Islet precursor cell (in vitro differentiated cells): ENCODE data around the gene TOM1.

Experiments
- DNase-seq: peaks from one replicate; pipeline ENCODE4 v3.0.0-alpha.2; 2018

The TOM1 gene

GRCh38 chr22:35299673-35300499 lies at the start of gene TOM1:
TOM1 (plus strand) TSS chr22:35299894; CDS start chr22:35299929, 35 bp downstream.
- DNase-seq, result peak; percentile 99

- no peak for DNase-seq
These were observed 49.5 kb upstream of the TOM1 start for GRCh38 chr22:35250156-35250555.

- no peak for DNase-seq
These were observed 45.7 kb upstream of the TOM1 start for GRCh38 chr22:35253946-35254345.

- DNase-seq, result no peak
These were observed 42.7 kb upstream of the TOM1 start for GRCh38 chr22:35257002-35257320.

- peak; percentile 90 for DNase-seq
These were observed 42.1 kb upstream of the TOM1 start, which contains the start of gene HMGXB4 for GRCh38 chr22:35257321-35258190. HMGXB4 (plus strand) TSS chr22:35257493; CDS start chr22:35262391, 4,898 bp downstream.

- DNase-seq, result peak; percentile 67
These were observed 41.3 kb upstream of the TOM1 start for GRCh38 chr22:35258191-35258988.

GRCh38 chr22:35264986-35265385 lies 34.7 kb upstream of the TOM1 start:
- DNase-seq, result no peak

GRCh38 chr22:35266277-35266676 lies 33.4 kb upstream of the TOM1 start:
- no peak for DNase-seq

GRCh38 chr22:35269630-35270029 lies 30.1 kb upstream of the TOM1 start:
- DNase-seq, result no peak

- DNase-seq, result no peak
These were observed 25.4 kb upstream of the TOM1 start for GRCh38 chr22:35274154-35274871.

GRCh38 chr22:35275580-35275979 lies 24.1 kb upstream of the TOM1 start:
- DNase-seq, result no peak

- no peak for DNase-seq
These were observed 23.7 kb upstream of the TOM1 start for GRCh38 chr22:35276019-35276418.

- DNase-seq, result no peak
These were observed 11.6 kb upstream of the TOM1 start for GRCh38 chr22:35288116-35288515.

- no peak for DNase-seq
These were observed 6.9 kb upstream of the TOM1 start for GRCh38 chr22:35292786-35293185.

GRCh38 chr22:35296051-35296450 lies 3.6 kb upstream of the TOM1 start:
- no peak for DNase-seq

- DNase-seq, result no peak
These were observed 449 bp upstream of the TOM1 start for GRCh38 chr22:35299217-35299672.

- no peak for DNase-seq
These were observed 1.7 kb downstream of the TOM1 start for GRCh38 chr22:35301372-35301874.

GRCh38 chr22:35303029-35303624 lies 3.4 kb downstream of the TOM1 start:
- DNase-seq, result no peak

GRCh38 chr22:35305525-35306070 lies 5.9 kb downstream of the TOM1 start:
- DNase-seq, result no peak

GRCh38 chr22:35306350-35306967 lies 6.8 kb downstream of the TOM1 start:
- no peak for DNase-seq

- no peak for DNase-seq
These were observed 7.7 kb downstream of the TOM1 start for GRCh38 chr22:35307372-35307771.
